Natural killer cell (primary cell): ENCODE results near the gene RFX1. TPM values are rescaled to one million over a fixed set of nuclear protein-coding genes. Genes with fewer than 3 reads are reported as not detected.

Experiments
- ATAC-seq, 3 donors: fragments of 150-1000 bp in 2 of 3; fragments of 200-7000 bp in 1 of 3; cut with Tn5 transposase; 1 replicate in 1 of 3; 2 replicates in 2 of 3; pipeline ENCODE4 v1.10.0; 2021; ENCODE audit warnings: mild to moderate bottlenecking in 2 of 3, moderate library complexity in 2 of 3
- DNase-seq, 2 donors: peaks; one replicate each; pipeline versions ENCODE4 v3.0.0 to v3.0.0-alpha.2; 2013 to 2021; ENCODE audit warnings: mixed read lengths in 1 of 2
- H3K27ac ChIP-seq: one replicate; pipeline ENCODE4 v1.5.1; 2013; ENCODE audit warnings: mild to moderate bottlenecking, low read length
- H3K27me3 ChIP-seq: one replicate; pipeline ENCODE4 v1.6.1; 2013; ENCODE audit warnings: low read length; ENCODE audit not compliant: control insufficient read depth, insufficient read depth
- H3K36me3 ChIP-seq: one replicate; pipeline ENCODE4 v1.6.1; 2013; ENCODE audit warnings: low read length; ENCODE audit not compliant: control insufficient read depth, insufficient read depth
- H3K4me1 ChIP-seq: one replicate; pipeline ENCODE4 v1.6.1; 2013; ENCODE audit warnings: low read length; ENCODE audit not compliant: control insufficient read depth, insufficient read depth
- H3K4me3 ChIP-seq: one replicate; pipeline ENCODE4 v1.5.1; 2013; ENCODE audit warnings: low read length
- H3K9me3 ChIP-seq: one replicate; pipeline ENCODE4 v1.6.1; 2013; ENCODE audit warnings: low read length; ENCODE audit not compliant: control insufficient read depth, insufficient read depth
- H3K27ac Mint-ChIP-seq, 2 donors: one replicate each; pipeline ENCODE4 v1.8.0; 2022; ENCODE audit warnings: mild to moderate bottlenecking in 2 of 2, mixed read lengths in 2 of 2, moderate library complexity in 1 of 2
- H3K27me3 Mint-ChIP-seq, 2 donors: one replicate each; pipeline ENCODE4 v1.8.0; 2022; ENCODE audit warnings: low read depth in 2 of 2, mixed read lengths in 2 of 2
- H3K36me3 Mint-ChIP-seq: one replicate; pipeline ENCODE4 v1.8.0; 2022; ENCODE audit warnings: mixed read lengths
- H3K4me1 Mint-ChIP-seq, 2 donors: one replicate each; pipeline ENCODE4 v1.8.0; 2022; ENCODE audit warnings: mixed read lengths in 2 of 2
- H3K4me3 Mint-ChIP-seq: one replicate; pipeline ENCODE4 v1.8.0; 2022; ENCODE audit warnings: mild to moderate bottlenecking, moderate library complexity, mixed read lengths
- H3K9me3 Mint-ChIP-seq, 2 donors: one replicate each; pipeline ENCODE4 v1.8.0; 2022; ENCODE audit warnings: mixed read lengths in 2 of 2
- WGBS: methylation state at CpG from one replicate; pipeline ENCODE4 v1.1.7; 2013; ENCODE audit warnings: missing lambda C conversion rate; ENCODE audit not compliant: insufficient coverage; 5-methylcytosine and 5-hydroxymethylcytosine counted together
- intact Hi-C: fragments of 100-400 bp; cut with micrococcal nuclease; formaldehyde crosslinking; loops from one replicate; pipeline ENCODE4 v1.14.2; 2022
- total RNA-seq, 4 donors: library from RNA; stranded (reverse); fragments of 120-200 nt in 1 of 4; gene quantifications; one replicate each; pipeline versions ENCODE4 v1.2.3 to v1.2.4, GENCODE V29; 2013 to 2022
- TF ChIP-seq, protein P1 (sequence below): fragments of 200-600 bp; IDR thresholded peaks from one replicate; pipeline ENCODE4 v1.8.0; 2022; ENCODE audit warnings: antibody characterized with exemption

Gene RFX1
- total RNA-seq, 3 donors from 2014 or later (not counting 1 experiment from before 2014, with no cell fraction given) = 26.0 to 31.8 (median 30.5) TPM

DNA sequence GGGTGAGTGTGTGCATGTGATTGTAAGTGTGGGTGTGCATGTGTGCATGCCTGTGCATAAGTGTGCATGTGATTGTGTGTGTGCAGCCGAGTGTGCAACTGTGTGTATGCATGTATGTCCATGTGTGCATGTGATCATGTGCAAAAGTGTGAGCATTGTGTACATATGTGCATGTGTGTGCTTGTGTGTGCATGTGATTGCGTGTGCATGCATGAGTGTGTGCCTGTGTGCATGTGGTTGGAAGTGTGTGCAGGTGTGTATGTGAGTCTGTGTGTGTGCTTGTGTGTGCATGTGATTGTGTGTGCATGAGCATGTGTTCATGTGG is 71.4 kb downstream of the RFX1 start:
- no peak overlapping the region for H3K4me3 Mint-ChIP-seq
- H3K27me3 Mint-ChIP-seq = peaks cover 0 to 16% of the 10 kb centered on the region in 2 donors
- ATAC-seq = peak in 1 of 3 donors; percentile 22
- no peaks in the 10 kb centered on the region for H3K36me3 Mint-ChIP-seq
- intact Hi-C loops = no loop called here
- no peaks in the 10 kb centered on the region for H3K9me3 Mint-ChIP-seq
- TF ChIP-seq, protein P1, sequence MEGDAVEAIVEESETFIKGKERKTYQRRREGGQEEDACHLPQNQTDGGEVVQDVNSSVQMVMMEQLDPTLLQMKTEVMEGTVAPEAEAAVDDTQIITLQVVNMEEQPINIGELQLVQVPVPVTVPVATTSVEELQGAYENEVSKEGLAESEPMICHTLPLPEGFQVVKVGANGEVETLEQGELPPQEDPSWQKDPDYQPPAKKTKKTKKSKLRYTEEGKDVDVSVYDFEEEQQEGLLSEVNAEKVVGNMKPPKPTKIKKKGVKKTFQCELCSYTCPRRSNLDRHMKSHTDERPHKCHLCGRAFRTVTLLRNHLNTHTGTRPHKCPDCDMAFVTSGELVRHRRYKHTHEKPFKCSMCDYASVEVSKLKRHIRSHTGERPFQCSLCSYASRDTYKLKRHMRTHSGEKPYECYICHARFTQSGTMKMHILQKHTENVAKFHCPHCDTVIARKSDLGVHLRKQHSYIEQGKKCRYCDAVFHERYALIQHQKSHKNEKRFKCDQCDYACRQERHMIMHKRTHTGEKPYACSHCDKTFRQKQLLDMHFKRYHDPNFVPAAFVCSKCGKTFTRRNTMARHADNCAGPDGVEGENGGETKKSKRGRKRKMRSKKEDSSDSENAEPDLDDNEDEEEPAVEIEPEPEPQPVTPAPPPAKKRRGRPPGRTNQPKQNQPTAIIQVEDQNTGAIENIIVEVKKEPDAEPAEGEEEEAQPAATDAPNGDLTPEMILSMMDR = no peak
- H3K4me3 ChIP-seq = no peak overlapping the region
- no peaks in the 10 kb centered on the region for H3K9me3 ChIP-seq
- 93% methylated on average over 2 of the region's 2 CpGs for WGBS
- peaks cover 9% of the 10 kb centered on the region for H3K27me3 ChIP-seq
- no peaks in the 10 kb centered on the region for H3K36me3 ChIP-seq
- peaks cover 0 to 6% of the 10 kb centered on the region in 2 donors for H3K4me1 Mint-ChIP-seq
- H3K27ac ChIP-seq = no peak overlapping the region
- H3K27ac Mint-ChIP-seq = no peak overlapping the region
- no peak for DNase-seq
- H3K4me1 ChIP-seq = peaks cover 11% of the 10 kb centered on the region

DNA sequence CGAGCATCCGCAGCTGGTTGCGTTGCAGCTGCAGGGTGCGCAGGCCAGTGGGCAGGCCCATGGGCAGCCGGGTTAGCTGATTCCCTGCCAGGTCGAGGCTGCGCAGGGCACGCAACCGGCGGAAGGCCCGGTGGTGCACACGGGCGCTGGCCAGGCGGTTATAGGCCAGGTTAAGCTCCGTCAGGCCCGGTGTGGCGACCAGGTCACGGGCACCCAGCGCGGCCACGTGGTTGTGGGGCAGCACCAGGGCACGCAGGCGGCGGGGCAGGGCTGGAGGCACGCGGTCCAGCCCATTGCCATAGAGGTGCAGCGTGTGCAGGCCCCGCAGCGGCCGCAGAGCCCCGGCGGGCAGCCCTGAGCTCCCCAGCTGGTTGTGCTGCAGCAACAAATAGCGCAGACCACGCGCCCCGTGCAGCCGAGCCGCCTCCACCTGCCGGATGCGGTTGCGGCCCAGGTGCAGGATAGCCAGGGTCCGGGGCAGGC is 73.2 kb downstream of the RFX1 start:
- Histone ChIP-seq H3K4me1 (peaks cover 1% of the 10 kb centered on the region), H3K9me3 (no peaks in the 10 kb centered on the region), H3K4me3 (no peak overlapping the region), H3K27ac (no peak overlapping the region), H3K27me3 (peaks cover 6% of the 10 kb centered on the region), H3K36me3 (peaks cover 6% of the 10 kb centered on the region)
- DNase-seq = no peak
- Mint-ChIP-seq H3K4me3 (no peak overlapping the region), H3K27me3 (peaks cover 0 to 16% of the 10 kb centered on the region in 2 donors), H3K9me3 (no peaks in the 10 kb centered on the region), H3K27ac (no peak overlapping the region), H3K36me3 (no peaks in the 10 kb centered on the region), H3K4me1 (peaks cover 0 to 6% of the 10 kb centered on the region in 2 donors)
- intact Hi-C loops = no loop called here
- 93% methylated on average over 42 of the region's 42 CpGs for WGBS
- TF ChIP-seq, protein P1 = no peak
- ATAC-seq = no peak

DNA sequence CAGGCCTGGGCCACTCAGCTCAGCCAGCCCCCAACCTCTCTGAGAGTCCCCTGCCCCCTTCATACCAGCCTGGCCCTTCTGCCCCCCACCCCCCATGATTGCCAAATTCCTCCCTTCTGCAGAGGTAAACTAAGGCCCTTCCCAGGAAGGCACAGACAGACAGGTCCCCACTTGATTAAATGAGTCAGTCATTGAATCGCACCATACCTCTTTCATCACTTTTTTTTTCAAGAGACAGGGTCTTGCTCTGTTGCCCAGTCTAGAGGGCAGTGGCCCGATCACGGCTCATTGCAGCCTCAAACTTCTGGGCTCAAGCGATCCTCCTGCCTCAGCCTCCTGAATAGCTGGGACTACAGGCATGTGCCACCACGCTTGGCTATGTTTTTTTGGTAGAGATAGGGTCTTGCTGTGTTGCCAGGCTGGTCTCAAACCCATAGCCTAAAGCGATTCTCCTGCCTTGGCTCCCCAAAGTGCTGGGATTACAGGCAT is 73.9 kb downstream of the RFX1 start:
- TF ChIP-seq, protein P1 = no peak
- Mint-ChIP-seq H3K27me3 (peaks cover 0 to 12% of the 10 kb centered on the region in 2 donors), H3K4me3 (no peak overlapping the region), H3K27ac (no peak overlapping the region), H3K9me3 (no peaks in the 10 kb centered on the region), H3K36me3 (no peaks in the 10 kb centered on the region), H3K4me1 (peaks cover 0 to 6% of the 10 kb centered on the region in 2 donors)
- intact Hi-C loops = no loop called here
- Histone ChIP-seq H3K4me3 (no peak overlapping the region), H3K9me3 (no peaks in the 10 kb centered on the region), H3K27ac (no peak overlapping the region), H3K27me3 (no peaks in the 10 kb centered on the region), H3K36me3 (peaks cover 6% of the 10 kb centered on the region), H3K4me1 (no peaks in the 10 kb centered on the region)
- WGBS = 92% methylated on average over 6 of the region's 6 CpGs
- no peak for DNase-seq
- ATAC-seq = no peak
